Measurements from ENCODE around the gene RASAL2. TPM values are rescaled to one million over a fixed set of nuclear protein-coding genes. Genes with fewer than 3 reads are reported as not detected.

Gene RASAL2
- total RNA-seq, 1 experiment from 2014 or later, result 36.8 TPM

- Histone ChIP-seq H3K9me3 (no peaks in the 10 kb centered on the region), H3K4me3 (ENCODE audit: low read depth, low read length) (no peak overlapping the region), H3K27me3 (replicated peaks; ENCODE audit: control insufficient read depth, insufficient read depth, low read length) (no peaks in the 10 kb centered on the region), H3K4me1 (peaks cover 34% of the 10 kb centered on the region), H3K36me3 (ENCODE audit: control insufficient read depth, insufficient read depth, low read length) (no peaks in the 10 kb centered on the region)
- Mint-ChIP-seq H3K36me3 (ENCODE audit: insufficient read depth, unreplicated experiment) (peaks cover 10% of the 10 kb centered on the region), H3K4me3 (ENCODE audit: unreplicated experiment) (no peak overlapping the region), H3K27ac (ENCODE audit: unreplicated experiment) (no peak overlapping the region), H3K9me3 (ENCODE audit: unreplicated experiment) (peaks cover 10% of the 10 kb centered on the region), H3K4me1 (ENCODE audit: low read depth, unreplicated experiment) (peaks cover 21% of the 10 kb centered on the region), H3K27me3 (ENCODE audit: insufficient read depth, unreplicated experiment) (no peaks in the 10 kb centered on the region)
- intact Hi-C loops (cut with micrococcal nuclease; ENCODE audit: unreplicated experiment), result no loop called here
- no TSS peak for BruUV-seq (replicated peaks)
- ChIA-PET CTCF (no interaction called here), POLR2A (no interaction called here)
- no peak for TF ChIP-seq CTCF (IDR thresholded peaks at IDR 0.05; ENCODE audit: insufficient read depth in 1 of 2, low read depth in 1 of 2, low read length in 1 of 2, severe bottlenecking in 1 of 2, unreplicated experiment in 1 of 2)
- DNase-seq, result no peak
Measured at GRCh38 chr1:178263341-178263740, 169.4 kb downstream of the RASAL2 start.

- Histone ChIP-seq H3K9me3 (no peaks in the 10 kb centered on the region), H3K4me3 (ENCODE audit: low read depth, low read length) (no peak overlapping the region), H3K4me1 (peaks cover 58% of the 10 kb centered on the region), H3K27me3 (replicated peaks; ENCODE audit: control insufficient read depth, insufficient read depth, low read length) (no peaks in the 10 kb centered on the region), H3K36me3 (ENCODE audit: control insufficient read depth, insufficient read depth, low read length) (no peaks in the 10 kb centered on the region)
- CTCF ChIA-PET, result no interaction called here
- DNase-seq, result no peak
- no TSS peak for BruUV-seq (replicated peaks)
- intact Hi-C loops (cut with micrococcal nuclease; ENCODE audit: unreplicated experiment), result no loop called here
- Mint-ChIP-seq H3K27ac (ENCODE audit: unreplicated experiment) (peak overlapping the region; percentile 96), H3K4me3 (ENCODE audit: unreplicated experiment) (no peak overlapping the region), H3K36me3 (ENCODE audit: insufficient read depth, unreplicated experiment) (peaks cover 10% of the 10 kb centered on the region), H3K9me3 (ENCODE audit: unreplicated experiment) (peaks cover 22% of the 10 kb centered on the region), H3K27me3 (ENCODE audit: insufficient read depth, unreplicated experiment) (no peaks in the 10 kb centered on the region), H3K4me1 (ENCODE audit: low read depth, unreplicated experiment) (peaks cover 38% of the 10 kb centered on the region)
- POLR2A ChIA-PET, result interaction anchor here (0.6 kb wide), 1 partner anchor 1611 kb away, joined by 4 read pairs; no protein-coding TSS in a partner anchor
- TF ChIP-seq CTCF (IDR thresholded peaks at IDR 0.05; ENCODE audit: insufficient read depth in 1 of 2, low read depth in 1 of 2, low read length in 1 of 2, severe bottlenecking in 1 of 2, unreplicated experiment in 1 of 2), result no peak
Measured at GRCh38 chr1:178266113-178266512, 172.2 kb downstream of the RASAL2 start.

- CTCF ChIA-PET, result no interaction called here
- H3K9me3 Mint-ChIP-seq (ENCODE audit: unreplicated experiment), result peaks cover 26% of the 10 kb centered on the region
- Histone ChIP-seq H3K36me3 (ENCODE audit: control insufficient read depth, insufficient read depth, low read length) (no peaks in the 10 kb centered on the region), H3K27me3 (replicated peaks; ENCODE audit: control insufficient read depth, insufficient read depth, low read length) (no peaks in the 10 kb centered on the region), H3K9me3 (no peaks in the 10 kb centered on the region), H3K4me3 (ENCODE audit: low read depth, low read length) (no peak overlapping the region), H3K4me1 (peaks cover 64% of the 10 kb centered on the region)
- no peak overlapping the region for H3K4me3 Mint-ChIP-seq (ENCODE audit: unreplicated experiment)
- intact Hi-C loops (cut with micrococcal nuclease; ENCODE audit: unreplicated experiment), result loop anchor here (1.0 kb wide), 1 partner anchor 140 kb away; no protein-coding TSS in a partner anchor
- no peak for DNase-seq
- peaks cover 10% of the 10 kb centered on the region for H3K36me3 Mint-ChIP-seq (ENCODE audit: insufficient read depth, unreplicated experiment)
- TF ChIP-seq CTCF (IDR thresholded peaks at IDR 0.05; ENCODE audit: insufficient read depth in 1 of 2, low read depth in 1 of 2, low read length in 1 of 2, severe bottlenecking in 1 of 2, unreplicated experiment in 1 of 2), result no peak
- H3K27me3 Mint-ChIP-seq (ENCODE audit: insufficient read depth, unreplicated experiment), result no peaks in the 10 kb centered on the region
- peaks cover 44% of the 10 kb centered on the region for H3K4me1 Mint-ChIP-seq (ENCODE audit: low read depth, unreplicated experiment)
- H3K27ac Mint-ChIP-seq (ENCODE audit: unreplicated experiment), result peak overlapping the region; percentile 96
- POLR2A ChIA-PET, result interaction anchor here (0.6 kb wide), 1 partner anchor 1610 kb away, joined by 4 read pairs; no protein-coding TSS in a partner anchor
- no TSS peak for BruUV-seq (replicated peaks)
Measured at GRCh38 chr1:178266619-178267066, 172.7 kb downstream of the RASAL2 start.
